HepG2 (cell line): Measurements from ENCODE around the gene NOS1AP. TPM values are rescaled to one million over a fixed set of nuclear protein-coding genes. Genes with fewer than 3 reads are reported as not detected.

Source experiments
- AKAP8 ChIP-seq: sonication (generic); formaldehyde crosslinking; IDR thresholded peaks from 2 replicates; pipeline ENCODE4 v1.5.1; 2020; ENCODE audit warnings: mild to moderate bottlenecking, missing genetic modification reagents
- ARNT ChIP-seq: fragments of 450-650 bp; IDR thresholded peaks from 2 replicates; pipeline ENCODE4 v1.6.1; 2017
- ASH2L ChIP-seq: fragments of 300-600, 200-600 bp; sonication (generic); IDR thresholded peaks from 2 replicates; pipeline ENCODE4 v1.7.0; 2017; ENCODE audit warnings: low read depth, mild to moderate bottlenecking, moderate library complexity, mixed read lengths, low read length; ENCODE audit not compliant: insufficient read length
- EP300 ChIP-seq, 3 experiments: sonication (generic) in 1 of 3; formaldehyde crosslinking in 1 of 3; IDR thresholded peaks; 2 replicates each; pipeline versions ENCODE4 v1.5.1 to v1.6.1; 2011 to 2020; ENCODE audit warnings: low read depth in 2 of 3, low read length in 2 of 3, borderline replicate concordance in 1 of 3, improper control_type of control experiment in 1 of 3, mild to moderate bottlenecking in 1 of 3, missing genetic modification reagents in 1 of 3, moderate library complexity in 1 of 3
- ETV6 ChIP-seq: sonication (generic); formaldehyde crosslinking; conservative IDR thresholded peaks from 2 replicates; pipeline ENCODE4 v1.4.0; 2020; ENCODE audit warnings: missing genetic modification reagents
- HNRNPLL ChIP-seq: fragments of 200-400 bp; formaldehyde crosslinking; IDR thresholded peaks from 2 replicates; pipeline ENCODE4 v1.6.1; 2017; ENCODE audit warnings: mild to moderate bottlenecking, low read depth, low read length; ENCODE audit not compliant: poor library complexity, severe bottlenecking
- KLF13 ChIP-seq: sonication (generic); formaldehyde crosslinking; IDR thresholded peaks from 2 replicates; pipeline ENCODE4 v1.4.0; 2020; ENCODE audit warnings: mild to moderate bottlenecking, missing genetic modification reagents
- MAFK ChIP-seq, 2 experiments: IDR thresholded peaks in 1 of 2; conservative IDR thresholded peaks in 1 of 2; 2 replicates each; pipeline ENCODE4 v1.6.1; 2011; ENCODE audit warnings: improper control_type of control experiment in 2 of 2, low read length in 2 of 2
- MBD4 ChIP-seq: IDR thresholded peaks from 2 replicates; pipeline ENCODE4 v1.6.1; 2012; ENCODE audit warnings: low read length, inconsistent platforms, borderline replicate concordance
- NAIF1 ChIP-seq: sonication (generic); formaldehyde crosslinking; IDR thresholded peaks from 2 replicates; pipeline ENCODE4 v1.5.0; 2020; ENCODE audit warnings: mild to moderate bottlenecking, missing genetic modification reagents, borderline replicate concordance
- NFE2L2 ChIP-seq: fragments of 150-350 bp; IDR thresholded peaks from 2 replicates; pipeline ENCODE4 v1.6.1; 2014; ENCODE audit warnings: low read length
- NFIC ChIP-seq: IDR thresholded peaks from 2 replicates; pipeline ENCODE4 v1.6.1; 2012; ENCODE audit warnings: mild to moderate bottlenecking, low read length, inconsistent platforms
- SKI ChIP-seq: fragments of 450-650 bp; IDR thresholded peaks from one replicate; pipeline ENCODE4 v1.6.1; 2018; ENCODE audit warnings: mild to moderate bottlenecking; ENCODE audit not compliant: partially characterized antibody
- TBX2 ChIP-seq: sonication (generic); formaldehyde crosslinking; IDR thresholded peaks from 2 replicates; pipeline ENCODE4 v1.5.0; 2020; ENCODE audit warnings: missing genetic modification reagents, mild to moderate bottlenecking, borderline replicate concordance
- TGIF2 ChIP-seq: IDR thresholded peaks from 2 replicates; pipeline ENCODE4 v1.6.1; 2016; ENCODE audit warnings: control low read depth, missing compliant biosample characterization
- WIZ ChIP-seq: sonication (generic); formaldehyde crosslinking; IDR thresholded peaks from 2 replicates; pipeline ENCODE4 v1.5.1; 2020; ENCODE audit warnings: mild to moderate bottlenecking, missing genetic modification reagents
- YEATS4 ChIP-seq: sonication (generic); formaldehyde crosslinking; IDR thresholded peaks from 2 replicates; pipeline ENCODE4 v1.4.0; 2020; ENCODE audit warnings: missing genetic modification reagents, borderline replicate concordance
- ZBTB7A ChIP-seq: sonication (generic); formaldehyde crosslinking; IDR thresholded peaks from 2 replicates; pipeline ENCODE4 v1.8.0; 2022; ENCODE audit warnings: mild to moderate bottlenecking, missing genetic modification reagents
- ZFY ChIP-seq: sonication (generic); formaldehyde crosslinking; IDR thresholded peaks from 2 replicates; pipeline ENCODE4 v1.4.0; 2020; ENCODE audit warnings: missing genetic modification reagents
- ZNF207 ChIP-seq: fragments of 450-650 bp; IDR thresholded peaks from 2 replicates; pipeline ENCODE4 v1.6.1; 2016; ENCODE audit warnings: antibody characterized with exemption, borderline replicate concordance
- polyA plus RNA-seq, 8 experiments: library from polyadenylated mRNA; depleted of rRNA in 3 of 8; stranded (reverse) in 7 of 8; unstranded in 1 of 8; fragments of >200 nt; fragmentation: Illumina TruSeq in 4 of 8; extraction: Trizol in 4 of 8; gene quantifications; 2 replicates each; pipeline versions ENCODE4 v1.2.1 to v1.2.3, GENCODE V29; 2011 to 2016; ENCODE audit warnings: low read depth in 4 of 8, missing spikeins in 1 of 8, mixed read lengths in 1 of 8; ENCODE audit not compliant: insufficient read depth in 1 of 8
- total RNA-seq, 5 experiments: library from RNA; depleted of rRNA; stranded (reverse); fragments of >200 nt; fragmentation: Illumina TruSeq; extraction: Trizol; gene quantifications; 2 replicates each; pipeline ENCODE4 v1.2.3, GENCODE V29; 2016; ENCODE audit warnings: low read depth in 1 of 5
- TF ChIP-seq, protein P1 (sequence below), 2 experiments: fragments of 450-650 bp in 1 of 2; sonication (generic) in 1 of 2; formaldehyde crosslinking; IDR thresholded peaks; 2 replicates each; pipeline versions ENCODE4 v1.5.0 to v1.8.0; 2020 to 2022; ENCODE audit warnings: mild to moderate bottlenecking in 1 of 2, missing genetic modification reagents in 1 of 2
- TF ChIP-seq, protein P2 (sequence below): sonication (generic); formaldehyde crosslinking; IDR thresholded peaks from 2 replicates; pipeline ENCODE4 v1.8.0; 2022; ENCODE audit warnings: mild to moderate bottlenecking, missing genetic modification reagents, borderline replicate concordance
- TF ChIP-seq, protein P3 (sequence below): sonication (generic); formaldehyde crosslinking; IDR thresholded peaks from 2 replicates; pipeline ENCODE4 v1.8.0; 2022; ENCODE audit warnings: mild to moderate bottlenecking, missing genetic modification reagents; ENCODE audit not compliant: insufficient replicate concordance
- TF ChIP-seq, protein P4 (sequence below): sonication (generic); formaldehyde crosslinking; IDR thresholded peaks from 2 replicates; pipeline ENCODE4 v1.9.0; 2021; ENCODE audit warnings: missing genetic modification reagents, borderline replicate concordance

Gene NOS1AP
- total and polyA plus RNA-seq, 2 of the 13 experiments (the other 11 are each of a cell fraction or from before 2014, with no cell fraction given) = 2.0 to 3.3 TPM

DNA sequence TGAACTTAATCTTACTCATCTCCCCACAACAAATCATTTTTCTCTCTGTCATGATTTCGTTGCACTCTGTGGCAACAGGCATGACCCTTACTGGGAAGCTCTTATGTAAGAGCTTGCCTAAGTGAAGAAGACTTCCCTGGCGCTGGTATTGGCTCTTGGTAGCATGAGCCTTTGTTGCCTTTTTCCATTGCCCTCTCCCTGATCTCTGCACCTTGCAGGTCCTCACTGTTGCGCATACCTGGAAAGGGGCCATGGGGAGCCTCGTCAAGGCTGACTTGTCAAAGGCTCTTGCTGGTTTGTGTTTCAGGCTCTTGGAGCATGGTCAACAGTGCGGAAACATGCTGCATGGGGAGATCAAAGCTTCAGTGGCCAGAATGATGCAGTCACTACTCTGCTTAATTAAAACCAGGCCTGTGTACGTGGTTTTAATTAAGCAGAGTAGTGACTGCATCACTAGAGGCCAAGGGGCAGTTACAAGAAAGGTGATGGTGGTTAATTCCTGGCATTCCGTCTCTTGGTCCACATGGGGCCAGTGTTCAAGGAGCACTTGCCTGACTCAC lies 165.8 kb downstream of the NOS1AP start (continued):
- TF ChIP-seq, protein P1, sequence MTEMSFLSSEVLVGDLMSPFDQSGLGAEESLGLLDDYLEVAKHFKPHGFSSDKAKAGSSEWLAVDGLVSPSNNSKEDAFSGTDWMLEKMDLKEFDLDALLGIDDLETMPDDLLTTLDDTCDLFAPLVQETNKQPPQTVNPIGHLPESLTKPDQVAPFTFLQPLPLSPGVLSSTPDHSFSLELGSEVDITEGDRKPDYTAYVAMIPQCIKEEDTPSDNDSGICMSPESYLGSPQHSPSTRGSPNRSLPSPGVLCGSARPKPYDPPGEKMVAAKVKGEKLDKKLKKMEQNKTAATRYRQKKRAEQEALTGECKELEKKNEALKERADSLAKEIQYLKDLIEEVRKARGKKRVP (CRISPR knock-in tag; IDR thresholded peaks at IDR 0.05) = peak in 1 of 2 experiments; percentile 49; a peak in 1 of 4 replicates
- TF ChIP-seq, protein P2, sequence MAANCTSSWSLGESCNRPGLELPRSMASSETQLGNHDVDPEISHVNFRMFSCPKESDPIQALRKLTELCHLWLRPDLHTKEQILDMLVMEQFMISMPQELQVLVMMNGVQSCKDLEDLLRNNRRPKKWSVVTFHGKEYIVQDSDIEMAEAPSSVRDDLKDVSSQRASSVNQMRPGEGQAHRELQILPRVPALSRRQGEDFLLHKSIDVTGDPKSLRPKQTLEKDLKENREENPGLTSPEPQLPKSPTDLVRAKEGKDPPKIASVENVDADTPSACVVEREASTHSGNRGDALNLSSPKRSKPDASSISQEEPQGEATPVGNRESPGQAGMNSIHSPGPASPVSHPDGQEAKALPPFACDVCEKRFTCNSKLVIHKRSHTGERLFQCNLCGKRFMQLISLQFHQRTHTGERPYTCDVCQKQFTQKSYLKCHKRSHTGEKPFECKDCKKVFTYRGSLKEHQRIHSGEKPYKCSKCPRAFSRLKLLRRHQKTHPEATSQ (CRISPR knock-in tag) = no peak
- TF ChIP-seq ZFY = peak; percentile 36; the same call in 1 of the 2 replicates
- TF ChIP-seq WIZ (CRISPR knock-in tag) = 0 out of 2 replicates have a peak, but pooled peaks have one; percentile 49
- no peak for TF ChIP-seq MAFK (conservative IDR thresholded peaks at IDR 0.05 in 1 of 2, IDR thresholded peaks at IDR 0.05 in 1 of 2; ENCODE audit: low read length in 2 of 2)
- TF ChIP-seq EP300 (IDR thresholded peaks at IDR 0.05; ENCODE audit: low read depth in 2 of 2, low read length in 2 of 2) = peak; percentile 35 to 77; a peak in 2 of 4 replicates
- peak; percentile 71 for TF ChIP-seq EP300 (CRISPR knock-in tag; IDR thresholded peaks at IDR 0.05; ENCODE audit: borderline replicate concordance)
- TF ChIP-seq ETV6 (CRISPR knock-in tag) = no peak
- peak; percentile 90; the same call in 1 of the 2 replicates for TF ChIP-seq TGIF2
- TF ChIP-seq TBX2 (CRISPR knock-in tag) = peak; percentile 36; the same call in 1 of the 2 replicates
- no peak for TF ChIP-seq MBD4
- TF ChIP-seq, protein P3, sequence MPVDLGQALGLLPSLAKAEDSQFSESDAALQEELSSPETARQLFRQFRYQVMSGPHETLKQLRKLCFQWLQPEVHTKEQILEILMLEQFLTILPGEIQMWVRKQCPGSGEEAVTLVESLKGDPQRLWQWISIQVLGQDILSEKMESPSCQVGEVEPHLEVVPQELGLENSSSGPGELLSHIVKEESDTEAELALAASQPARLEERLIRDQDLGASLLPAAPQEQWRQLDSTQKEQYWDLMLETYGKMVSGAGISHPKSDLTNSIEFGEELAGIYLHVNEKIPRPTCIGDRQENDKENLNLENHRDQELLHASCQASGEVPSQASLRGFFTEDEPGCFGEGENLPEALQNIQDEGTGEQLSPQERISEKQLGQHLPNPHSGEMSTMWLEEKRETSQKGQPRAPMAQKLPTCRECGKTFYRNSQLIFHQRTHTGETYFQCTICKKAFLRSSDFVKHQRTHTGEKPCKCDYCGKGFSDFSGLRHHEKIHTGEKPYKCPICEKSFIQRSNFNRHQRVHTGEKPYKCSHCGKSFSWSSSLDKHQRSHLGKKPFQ (CRISPR knock-in tag) = no peak
- no peak for TF ChIP-seq KLF13 (CRISPR knock-in tag)
- peak; percentile 38; the same call in 1 of the 2 replicates for TF ChIP-seq NFIC
- TF ChIP-seq ZNF207 = no peak
- no peak for TF ChIP-seq ASH2L
- no peak for TF ChIP-seq NFE2L2
- TF ChIP-seq AKAP8 (CRISPR knock-in tag) = no peak
- TF ChIP-seq ARNT = no peak
- TF ChIP-seq SKI = peak; percentile 87
- TF ChIP-seq ZBTB7A (CRISPR knock-in tag) = no peak
- TF ChIP-seq YEATS4 (CRISPR knock-in tag) = no peak
- no peak for TF ChIP-seq HNRNPLL
- TF ChIP-seq, protein P4, sequence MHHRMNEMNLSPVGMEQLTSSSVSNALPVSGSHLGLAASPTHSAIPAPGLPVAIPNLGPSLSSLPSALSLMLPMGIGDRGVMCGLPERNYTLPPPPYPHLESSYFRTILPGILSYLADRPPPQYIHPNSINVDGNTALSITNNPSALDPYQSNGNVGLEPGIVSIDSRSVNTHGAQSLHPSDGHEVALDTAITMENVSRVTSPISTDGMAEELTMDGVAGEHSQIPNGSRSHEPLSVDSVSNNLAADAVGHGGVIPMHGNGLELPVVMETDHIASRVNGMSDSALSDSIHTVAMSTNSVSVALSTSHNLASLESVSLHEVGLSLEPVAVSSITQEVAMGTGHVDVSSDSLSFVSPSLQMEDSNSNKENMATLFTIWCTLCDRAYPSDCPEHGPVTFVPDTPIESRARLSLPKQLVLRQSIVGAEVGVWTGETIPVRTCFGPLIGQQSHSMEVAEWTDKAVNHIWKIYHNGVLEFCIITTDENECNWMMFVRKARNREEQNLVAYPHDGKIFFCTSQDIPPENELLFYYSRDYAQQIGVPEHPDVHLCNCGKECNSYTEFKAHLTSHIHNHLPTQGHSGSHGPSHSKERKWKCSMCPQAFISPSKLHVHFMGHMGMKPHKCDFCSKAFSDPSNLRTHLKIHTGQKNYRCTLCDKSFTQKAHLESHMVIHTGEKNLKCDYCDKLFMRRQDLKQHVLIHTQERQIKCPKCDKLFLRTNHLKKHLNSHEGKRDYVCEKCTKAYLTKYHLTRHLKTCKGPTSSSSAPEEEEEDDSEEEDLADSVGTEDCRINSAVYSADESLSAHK (CRISPR knock-in tag) = no peak
- no peak for TF ChIP-seq NAIF1
